Small intestine (tissue), 7 donors: Measurements from ENCODE around the gene TICAM2. TPM values are rescaled to one million over a fixed set of nuclear protein-coding genes. Genes with fewer than 3 reads are reported as not detected.

Experiments
- DNase-seq, 2 donors: peaks; one replicate each; pipeline versions ENCODE4 v3.0.0 to v3.0.0-alpha.2; 2013
- FAIRE-seq: peaks from 2 replicates; lab custom pipeline; 2012; peaks lifted over from hg19 to GRCh38; lab: Jason Lieb, UNC
- H3K27ac ChIP-seq, 3 donors: one replicate each; pipeline ENCODE4 v1.5.1; 2013; ENCODE audit warnings: low read length in 2 of 3, mild to moderate bottlenecking in 2 of 3, control low read depth in 1 of 3, inconsistent platforms in 1 of 3, low read depth in 1 of 3, moderate library complexity in 1 of 3
- H3K27me3 ChIP-seq, 3 donors: one replicate each; pipeline ENCODE4 v1.6.1; 2013; ENCODE audit warnings: low read length in 3 of 3, inconsistent platforms in 1 of 3; ENCODE audit not compliant: control insufficient read depth in 3 of 3, insufficient read depth in 3 of 3
- H3K36me3 ChIP-seq, 3 donors: one replicate each; pipeline ENCODE4 v1.6.1; 2013; ENCODE audit warnings: low read length in 3 of 3, inconsistent platforms in 1 of 3, low read depth in 1 of 3, mild to moderate bottlenecking in 1 of 3, moderate library complexity in 1 of 3; ENCODE audit not compliant: control insufficient read depth in 3 of 3, insufficient read depth in 2 of 3
- H3K4me1 ChIP-seq, 3 donors: one replicate each; pipeline ENCODE4 v1.6.1; 2013; ENCODE audit warnings: low read length in 2 of 3, inconsistent platforms in 1 of 3, low read depth in 1 of 3, mild to moderate bottlenecking in 1 of 3, moderate library complexity in 1 of 3; ENCODE audit not compliant: control insufficient read depth in 3 of 3, insufficient read depth in 2 of 3
- H3K4me3 ChIP-seq, 3 donors: one replicate each; pipeline ENCODE4 v1.5.1; 2013; ENCODE audit warnings: low read length in 3 of 3, control low read depth in 1 of 3, inconsistent platforms in 1 of 3, low read depth in 1 of 3, mild to moderate bottlenecking in 1 of 3, moderate library complexity in 1 of 3
- H3K9me3 ChIP-seq, 2 donors: one replicate each; pipeline ENCODE4 v1.6.1; 2013; ENCODE audit warnings: low read depth in 1 of 2, low read length in 1 of 2; ENCODE audit not compliant: control insufficient read depth in 2 of 2, insufficient read depth in 1 of 2
- WGBS, 3 donors: extraction: QIAGEN DNeasy Blood & Tissue Kit; methylation state at CpG; one replicate each; pipeline ENCODE4 v1.1.7; 2013; 5-methylcytosine and 5-hydroxymethylcytosine counted together
- polyA plus RNA-seq, 4 donors: library from polyadenylated mRNA; stranded (reverse) in 3 of 4; unstranded in 1 of 4; fragments of 200-250 nt in 3 of 4; fragments of 120-200 nt in 1 of 4; gene quantifications; one replicate each; pipeline versions ENCODE4 v1.2.1 to v1.2.3, GENCODE V29; 2013
- donor health status: healthy with polysubstance abuse.
- donor health status: control.
- donor health status: control.
- donor health status: Bipolar disorder and iron deficiency.
- donor health status: healthy.

The TICAM2 gene
- polyA plus RNA-seq, 4 donors: 0.27 to 2.2 (median 1.5) TPM

- 17 to 46% (median 25%) methylated on average over 5 of the region's 5 CpGs for WGBS, 3 donors
- Histone ChIP-seq H3K9me3 (no peaks in the 10 kb centered on the region), H3K4me3 (peak overlapping the region in 1 of 3 donors; percentile 92), H3K4me1 (peaks cover 2 to 20% (median 17%) of the 10 kb centered on the region in 3 donors), H3K27me3 (no peaks in the 10 kb centered on the region), H3K36me3 (peaks cover 0 to 2% (median 0%) of the 10 kb centered on the region in 3 donors), H3K27ac (peak overlapping the region in 1 of 3 donors; percentile 98)
- DNase-seq (peak; percentile 37 to 70), FAIRE-seq (no peak)
Observed at GRCh38 chr5:115623658-115624057, 21.4 kb upstream of the TICAM2 start.

- no peak for FAIRE-seq
- DNase-seq: no peak
- Histone ChIP-seq H3K4me3 (no peak overlapping the region), H3K27ac (no peak overlapping the region), H3K9me3 (no peaks in the 10 kb centered on the region), H3K4me1 (peaks cover 2 to 23% (median 17%) of the 10 kb centered on the region in 3 donors), H3K27me3 (no peaks in the 10 kb centered on the region), H3K36me3 (peaks cover 0 to 4% (median 2%) of the 10 kb centered on the region in 3 donors)
- WGBS, 3 donors: 80 to 85% (median 83%) methylated on average over 4 of the region's 4 CpGs
Observed at GRCh38 chr5:115621365-115621900, 19.2 kb upstream of the TICAM2 start.

GRCh38 chr5:115616892-115617291 is 14.6 kb upstream of the TICAM2 start:
- H3K27me3 ChIP-seq: no peaks in the 10 kb centered on the region
- H3K9me3 ChIP-seq: no peaks in the 10 kb centered on the region
- peaks cover 4 to 8% (median 7%) of the 10 kb centered on the region in 3 donors for H3K36me3 ChIP-seq
- H3K27ac ChIP-seq: peak overlapping the region in 1 of 3 donors; percentile 19
- no peak overlapping the region for H3K4me3 ChIP-seq
- 18 to 41% (median 21%) methylated on average over 1 of the region's 1 CpG for WGBS, 3 donors
- FAIRE-seq: no peak
- H3K4me1 ChIP-seq: peaks cover 0 to 3% (median 0%) of the 10 kb centered on the region in 3 donors
- peak; percentile 51 to 58 for DNase-seq

GRCh38 chr5:115616472-115616871 is 14.2 kb upstream of the TICAM2 start:
- Histone ChIP-seq H3K27me3 (no peaks in the 10 kb centered on the region), H3K36me3 (peaks cover 4 to 8% (median 7%) of the 10 kb centered on the region in 3 donors), H3K4me1 (peaks cover 0 to 3% (median 0%) of the 10 kb centered on the region in 3 donors), H3K4me3 (no peak overlapping the region), H3K9me3 (no peaks in the 10 kb centered on the region), H3K27ac (peak overlapping the region in 1 of 3 donors; percentile 19)
- DNase-seq (no peak), FAIRE-seq (no peak)

GRCh38 chr5:115611873-115612272 is 9.6 kb upstream of the TICAM2 start:
- DNase-seq: no peak
- peaks cover 3 to 7% (median 4%) of the 10 kb centered on the region in 3 donors for H3K36me3 ChIP-seq
- H3K9me3 ChIP-seq: no peaks in the 10 kb centered on the region
- no peaks in the 10 kb centered on the region for H3K27me3 ChIP-seq
- no peak overlapping the region for H3K27ac ChIP-seq
- no peak for FAIRE-seq
- H3K4me1 ChIP-seq: peaks cover 0 to 2% (median 0%) of the 10 kb centered on the region in 3 donors
- no peak overlapping the region for H3K4me3 ChIP-seq
- WGBS, 3 donors: 92 to 98% (median 94%) methylated on average over 5 of the region's 5 CpGs

GRCh38 chr5:115607935-115608334 is 5.7 kb upstream of the TICAM2 start:
- no peak overlapping the region for H3K4me3 ChIP-seq
- H3K36me3 ChIP-seq: peaks cover 0 to 4% (median 0%) of the 10 kb centered on the region in 3 donors
- H3K27me3 ChIP-seq: no peaks in the 10 kb centered on the region
- H3K4me1 ChIP-seq: peaks cover 0 to 2% (median 0%) of the 10 kb centered on the region in 3 donors
- H3K27ac ChIP-seq: no peak overlapping the region
- no peak for FAIRE-seq
- no peak for DNase-seq
- H3K9me3 ChIP-seq: no peaks in the 10 kb centered on the region
- 64 to 76% (median 71%) methylated on average over 2 of the region's 2 CpGs for WGBS, 3 donors

- DNase-seq (no peak), FAIRE-seq (no peak)
- WGBS, 3 donors: 88 to 93% (median 91%) methylated on average over 3 of the region's 3 CpGs
- no peaks in the 10 kb centered on the region for H3K27me3 ChIP-seq
- H3K36me3 ChIP-seq: no peaks in the 10 kb centered on the region
- peaks cover 0 to 2% (median 0%) of the 10 kb centered on the region in 3 donors for H3K4me1 ChIP-seq
- H3K9me3 ChIP-seq: no peaks in the 10 kb centered on the region
- no peak overlapping the region for H3K4me3 ChIP-seq
- no peak overlapping the region for H3K27ac ChIP-seq
Observed at GRCh38 chr5:115605436-115605835, 3.2 kb upstream of the TICAM2 start.

GRCh38 chr5:115602591-115603125 is 379 bp upstream of the TICAM2 start:
- DNase-seq: no peak
- peak overlapping the region in 2 of 3 donors; percentile 65 to 86 for H3K4me3 ChIP-seq
- H3K27me3 ChIP-seq: no peaks in the 10 kb centered on the region
- H3K36me3 ChIP-seq: no peaks in the 10 kb centered on the region
- H3K9me3 ChIP-seq: no peaks in the 10 kb centered on the region
- H3K4me1 ChIP-seq: no peaks in the 10 kb centered on the region
- peak overlapping the region in 2 of 3 donors; percentile 13 to 96 for H3K27ac ChIP-seq
- 45 to 48% (median 47%) methylated on average over 11 of the region's 11 CpGs for WGBS, 3 donors
- FAIRE-seq: no peak
